Erythroblast (primary cell): Measurements from ENCODE around the gene CORO6.

ENCODE experiments used
- GATA1 ChIP-seq: IDR thresholded peaks from 2 replicates; pipeline ENCODE4 v1.6.1; 2011; ENCODE audit warnings: low read depth, mild to moderate bottlenecking, control low read depth, low read length, moderate library complexity
- POLR2A ChIP-seq: IDR thresholded peaks from 2 replicates; pipeline ENCODE4 v1.6.1; 2011; ENCODE audit warnings: mild to moderate bottlenecking, low read length

GRCh38 chr17:29667969-29668368 is 45.3 kb upstream of the CORO6 start:
- TF ChIP-seq POLR2A (no peak), GATA1 (no peak)
